Head of caudate nucleus (tissue), 42 donors: ENCODE measurements around the gene PNCK.
A peak's percentile ranks its signal among the peaks of the same experiment; 100 is the strongest.
"Not testable (repeated sequence)": the region's sequence is repeated elsewhere in the genome, so short reads cannot be mapped to it uniquely, and the experiment has no call there.

Experiments
- DNase-seq, 42 donors: peaks; one replicate each; pipeline versions ENCODE4 v3.0.0 to v3.0.0-alpha.2; 2020 to 2021; ENCODE audit warnings: mixed read lengths in 7 of 42
- intact Hi-C: fragments of 100-400 bp; cut with DNase I; formaldehyde crosslinking; loops from one replicate; pipeline ENCODE4 v1.15.0; 2022

Gene PNCK

DNA sequence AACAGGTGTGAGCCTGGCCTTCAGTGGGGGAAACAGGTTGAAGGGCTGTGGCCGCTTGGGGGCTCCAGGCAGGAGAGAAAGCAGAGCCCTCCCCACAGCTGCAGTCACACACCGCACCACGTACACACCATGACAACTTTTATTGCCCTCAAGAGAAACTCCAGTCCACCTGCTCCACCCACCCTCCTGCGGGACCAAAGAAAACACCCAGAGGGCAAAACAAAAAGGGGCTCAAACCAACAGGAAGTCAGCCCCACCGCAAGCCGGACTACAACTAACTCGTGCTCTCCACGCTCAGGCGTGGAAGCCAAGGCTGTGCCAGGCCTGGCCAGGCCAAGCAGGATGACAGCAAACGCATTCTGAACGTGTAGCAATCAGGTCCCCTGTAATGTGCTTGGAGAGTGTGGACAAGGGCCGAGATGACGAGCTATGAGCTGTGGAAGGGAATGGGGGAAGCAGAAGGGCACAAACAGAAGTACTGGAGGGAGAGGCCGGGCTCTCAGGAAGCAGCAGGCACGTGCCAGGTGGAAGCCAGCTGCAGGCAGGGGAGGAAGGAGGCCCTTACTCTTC is 26.8 kb upstream of the PNCK start:
- no peak for DNase-seq
- intact Hi-C loops = no loop called here

DNA sequence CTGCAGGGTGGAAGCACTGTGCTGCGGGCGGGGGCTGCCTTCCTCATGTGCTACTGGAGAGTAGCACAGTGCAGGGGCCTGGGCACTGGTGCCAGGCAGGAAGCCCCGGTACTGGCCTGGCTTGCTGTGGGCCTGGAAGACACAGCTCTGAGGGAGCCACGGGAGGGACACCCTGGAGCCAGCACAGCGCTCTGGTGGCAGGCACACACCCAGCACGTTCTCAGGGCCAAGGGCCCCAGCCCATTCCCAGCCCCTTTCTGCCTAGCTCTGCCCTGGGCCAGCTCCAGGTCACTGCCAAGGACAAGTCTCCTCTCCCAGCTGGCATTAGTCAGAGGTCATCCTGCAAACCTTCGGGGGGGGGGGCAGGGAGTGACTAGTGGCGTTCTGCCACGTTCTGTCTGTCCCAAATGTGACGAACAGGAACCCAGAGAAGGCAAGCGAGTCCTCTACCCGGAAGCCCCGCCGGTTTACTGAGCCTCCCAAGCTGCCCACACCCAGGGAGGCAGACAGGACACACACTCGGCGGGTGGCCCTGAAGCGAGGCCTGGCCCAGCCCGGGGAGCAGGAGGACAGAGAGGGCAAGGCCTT is 26.3 kb upstream of the PNCK start:
- DNase-seq, intact Hi-C loops: not testable (repeated sequence)

DNA sequence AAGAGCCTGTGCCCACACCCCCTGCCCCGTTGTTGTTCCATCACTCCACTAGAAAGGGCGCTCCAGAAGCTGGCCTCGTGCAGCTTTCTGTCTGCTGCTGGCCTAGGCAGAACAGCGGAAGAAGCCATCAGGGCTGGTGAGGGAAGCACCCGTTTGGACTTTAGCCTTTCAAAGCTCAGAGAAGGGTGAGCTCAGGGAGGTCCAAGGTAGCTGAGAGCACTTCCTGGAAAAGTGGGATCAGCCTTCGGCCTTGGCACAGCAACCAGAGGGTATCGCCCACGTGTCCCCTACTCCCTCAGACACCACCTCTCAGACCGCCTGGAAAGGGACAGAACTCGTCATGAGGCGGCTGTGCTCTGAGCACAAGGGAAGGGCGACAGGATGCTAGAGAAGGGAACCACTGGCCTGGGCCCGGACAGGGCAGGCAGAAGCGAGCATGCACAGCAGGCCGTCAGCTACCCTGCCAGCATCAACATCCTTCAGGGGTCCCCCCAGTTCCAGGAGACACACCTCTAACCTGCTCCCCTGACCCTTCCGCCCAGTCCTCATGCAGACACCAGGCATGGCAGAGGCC is 25.7 kb upstream of the PNCK start:
- DNase-seq, intact Hi-C loops: not testable (repeated sequence)

- intact Hi-C loops = no loop called here
- DNase-seq = no peak
Measured at GRCh38 chrX:153697924-153698865, 24.6 kb upstream of the PNCK start.

DNA sequence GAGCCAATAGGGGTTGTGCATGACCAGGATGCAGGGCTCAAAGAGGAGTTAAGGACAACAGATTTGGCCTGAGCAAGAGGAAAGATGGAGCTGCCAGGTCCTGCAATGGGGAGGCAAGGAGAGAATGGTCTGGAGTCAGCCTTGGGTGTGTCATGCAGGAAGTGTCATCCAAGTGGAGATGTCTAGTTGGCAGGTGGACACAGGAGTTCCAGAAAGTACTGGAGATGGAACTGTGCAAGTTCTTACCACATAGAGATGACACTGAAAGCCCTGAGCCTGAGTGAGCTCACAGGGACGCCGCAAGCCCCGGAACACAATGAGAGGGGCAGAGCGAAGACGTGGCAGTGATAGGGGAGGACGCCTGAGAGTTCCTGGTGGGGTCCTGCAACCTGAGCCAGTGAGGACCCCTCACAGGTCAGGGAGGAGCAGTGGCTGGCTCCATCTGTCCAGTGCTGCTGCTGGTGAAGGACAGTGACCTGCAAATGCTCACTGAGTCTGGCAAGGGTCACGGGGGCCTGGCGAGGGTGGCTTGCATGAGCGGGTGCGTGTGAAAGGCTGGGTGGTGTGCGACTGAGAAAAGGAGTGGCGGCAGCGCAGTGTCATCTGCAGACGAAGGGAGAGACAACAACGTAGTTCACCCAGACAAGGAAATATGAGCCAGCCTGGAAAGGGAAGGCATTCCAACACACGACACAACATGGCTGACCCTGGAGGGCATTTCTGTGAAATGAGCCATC is 23.5 kb upstream of the PNCK start:
- intact Hi-C loops, DNase-seq: not testable (repeated sequence)

DNA sequence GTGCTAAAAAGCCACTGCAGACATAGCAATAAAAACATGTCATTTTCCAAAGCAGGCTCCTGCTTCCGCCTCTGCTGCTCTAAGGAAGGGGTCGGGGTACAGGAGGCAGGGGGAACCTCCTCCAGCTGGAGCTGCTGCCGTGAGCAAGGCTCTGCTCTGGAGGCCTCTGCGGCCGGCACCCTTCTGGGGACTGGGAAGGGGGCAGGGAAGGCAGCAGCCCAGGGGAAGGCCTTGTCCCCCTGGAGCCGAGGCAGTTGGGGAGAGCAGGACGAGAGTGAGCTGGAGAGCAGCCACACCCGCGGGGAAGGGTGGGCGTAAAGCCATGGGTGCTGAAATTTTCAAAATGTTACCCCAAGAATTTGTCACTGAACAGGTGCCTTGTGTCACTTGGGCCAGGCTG is 22.9 kb upstream of the PNCK start:
- intact Hi-C loops = not testable (repeated sequence)

GRCh38 chrX:153696100-153696499 is 22.5 kb upstream of the PNCK start:
- intact Hi-C loops = no loop called here

More for the DNA sequence above, 22.9 kb upstream of the PNCK start:
- DNase-seq = not testable (repeated sequence)

GRCh38 chrX:153694687-153695270 is 21.2 kb upstream of the PNCK start:
- DNase-seq = no peak

More at GRCh38 chrX:153696100-153696499, 22.5 kb upstream of the PNCK start:
- DNase-seq = no peak

DNA sequence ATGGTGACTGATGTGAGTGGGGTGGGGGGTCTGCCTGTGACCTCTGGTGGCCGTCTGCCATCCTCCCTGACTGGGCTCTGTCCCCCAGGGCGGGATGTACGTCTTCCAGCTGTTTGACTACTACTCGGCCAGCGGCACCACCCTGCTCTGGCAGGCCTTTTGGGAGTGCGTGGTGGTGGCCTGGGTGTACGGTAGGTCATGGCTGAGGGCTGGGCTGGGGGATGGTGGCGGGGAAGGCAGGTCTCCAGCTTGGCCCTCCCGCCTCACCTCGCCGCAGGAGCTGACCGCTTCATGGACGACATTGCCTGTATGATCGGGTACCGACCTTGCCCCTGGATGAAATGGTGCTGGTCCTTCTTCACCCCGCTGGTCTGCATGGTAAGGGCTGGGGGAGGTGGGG is 20.6 kb upstream of the PNCK start:
- intact Hi-C loops, DNase-seq: not testable (repeated sequence)

More at GRCh38 chrX:153694687-153695270, 21.2 kb upstream of the PNCK start:
- intact Hi-C loops = no loop called here

DNA sequence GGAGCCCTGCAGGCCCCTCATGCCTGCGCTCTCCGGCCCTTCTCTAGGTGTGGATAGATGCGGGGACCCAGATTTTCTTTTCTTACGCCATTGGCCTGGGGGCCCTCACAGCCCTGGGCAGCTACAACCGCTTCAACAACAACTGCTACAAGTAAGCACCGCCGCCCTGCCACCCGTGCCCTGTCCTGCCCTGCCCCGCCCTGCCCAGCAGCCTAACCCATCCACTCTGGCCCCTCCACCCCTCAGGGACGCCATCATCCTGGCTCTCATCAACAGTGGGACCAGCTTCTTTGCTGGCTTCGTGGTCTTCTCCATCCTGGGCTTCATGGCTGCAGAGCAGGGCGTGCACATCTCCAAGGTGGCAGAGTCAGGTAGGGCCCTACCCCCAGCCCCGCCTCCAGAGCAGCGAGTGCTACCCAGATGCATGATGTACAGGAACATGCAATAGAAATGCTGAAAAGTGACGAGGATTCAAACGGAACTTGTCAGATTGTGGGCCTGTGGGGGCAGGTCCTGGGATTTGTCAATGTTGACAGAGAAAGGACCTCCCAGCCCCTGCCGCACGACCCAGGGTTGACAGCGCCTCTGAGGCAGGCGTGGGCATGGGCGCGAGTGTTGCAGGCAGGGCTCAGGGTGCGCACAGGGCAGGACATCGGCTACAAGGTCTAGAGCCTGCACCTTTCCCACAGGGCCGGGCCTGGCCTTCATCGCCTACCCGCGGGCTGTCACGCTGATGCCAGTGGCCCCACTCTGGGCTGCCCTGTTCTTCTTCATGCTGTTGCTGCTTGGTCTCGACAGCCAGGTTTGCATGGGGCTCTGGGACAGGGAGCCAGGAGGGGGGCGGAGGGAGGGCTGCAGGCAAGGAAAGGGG is 19.8 kb upstream of the PNCK start:
- DNase-seq = peak in 18 of 42 donors; percentile 30 to 74 (median 49)

DNA sequence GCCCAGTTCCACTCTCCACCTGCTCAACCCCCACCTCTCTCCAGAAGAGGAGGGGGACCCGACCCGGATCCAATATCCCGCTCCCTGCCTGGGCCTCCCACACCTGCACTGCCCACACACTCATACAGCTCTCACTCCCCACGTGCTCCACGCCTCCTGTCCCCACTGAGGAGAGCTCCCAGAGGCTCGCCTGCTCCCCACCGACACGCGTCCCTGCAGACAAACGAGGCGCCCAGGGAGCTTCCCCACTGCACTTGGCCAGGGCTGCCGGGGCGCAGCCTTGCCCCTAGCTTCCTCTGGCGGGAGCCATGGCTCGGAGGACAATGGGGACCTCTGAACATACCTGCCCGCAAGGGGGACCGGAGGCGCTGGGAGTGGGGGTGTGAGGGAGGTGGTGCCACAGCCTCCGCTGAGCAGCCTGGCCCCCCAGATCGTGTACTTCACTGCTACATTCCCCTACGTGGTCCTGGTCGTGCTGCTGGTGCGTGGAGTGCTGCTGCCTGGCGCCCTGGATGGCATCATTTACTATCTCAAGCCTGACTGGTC is 19.1 kb upstream of the PNCK start:
- DNase-seq = peak in 3 of 42 donors; percentile 3 to 27 (median 26)
- intact Hi-C loops = no loop called here

More for the DNA sequence above, 19.8 kb upstream of the PNCK start:
- intact Hi-C loops = no loop called here

DNA sequence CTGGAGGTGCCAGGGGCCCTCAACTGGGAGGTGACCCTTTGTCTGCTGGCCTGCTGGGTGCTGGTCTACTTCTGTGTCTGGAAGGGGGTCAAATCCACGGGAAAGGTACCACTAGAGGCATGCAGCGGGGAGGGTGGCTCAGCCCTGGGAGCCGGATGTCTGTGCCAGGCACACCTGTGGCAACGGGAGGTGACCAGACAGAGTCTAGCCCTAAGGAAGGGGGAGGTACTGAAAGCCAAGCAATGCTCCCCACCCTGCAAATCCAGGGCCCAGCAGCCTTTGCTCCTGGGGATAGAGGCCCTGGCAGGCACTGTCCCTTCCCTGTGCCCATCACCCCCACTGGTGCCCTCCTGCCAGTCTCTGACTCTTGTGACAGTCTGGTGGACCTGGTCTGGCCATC is 18.4 kb upstream of the PNCK start:
- DNase-seq = no peak
- intact Hi-C loops = no loop called here

GRCh38 chrX:153691032-153691827 is 17.6 kb upstream of the PNCK start:
- intact Hi-C loops = not testable (repeated sequence)
- peak in 1 of 42 donors; percentile 1 for DNase-seq

- peak in 1 of 42 donors; percentile 2 for DNase-seq
- intact Hi-C loops = no loop called here
Measured at GRCh38 chrX:153690466-153690865, 16.9 kb upstream of the PNCK start.

DNA sequence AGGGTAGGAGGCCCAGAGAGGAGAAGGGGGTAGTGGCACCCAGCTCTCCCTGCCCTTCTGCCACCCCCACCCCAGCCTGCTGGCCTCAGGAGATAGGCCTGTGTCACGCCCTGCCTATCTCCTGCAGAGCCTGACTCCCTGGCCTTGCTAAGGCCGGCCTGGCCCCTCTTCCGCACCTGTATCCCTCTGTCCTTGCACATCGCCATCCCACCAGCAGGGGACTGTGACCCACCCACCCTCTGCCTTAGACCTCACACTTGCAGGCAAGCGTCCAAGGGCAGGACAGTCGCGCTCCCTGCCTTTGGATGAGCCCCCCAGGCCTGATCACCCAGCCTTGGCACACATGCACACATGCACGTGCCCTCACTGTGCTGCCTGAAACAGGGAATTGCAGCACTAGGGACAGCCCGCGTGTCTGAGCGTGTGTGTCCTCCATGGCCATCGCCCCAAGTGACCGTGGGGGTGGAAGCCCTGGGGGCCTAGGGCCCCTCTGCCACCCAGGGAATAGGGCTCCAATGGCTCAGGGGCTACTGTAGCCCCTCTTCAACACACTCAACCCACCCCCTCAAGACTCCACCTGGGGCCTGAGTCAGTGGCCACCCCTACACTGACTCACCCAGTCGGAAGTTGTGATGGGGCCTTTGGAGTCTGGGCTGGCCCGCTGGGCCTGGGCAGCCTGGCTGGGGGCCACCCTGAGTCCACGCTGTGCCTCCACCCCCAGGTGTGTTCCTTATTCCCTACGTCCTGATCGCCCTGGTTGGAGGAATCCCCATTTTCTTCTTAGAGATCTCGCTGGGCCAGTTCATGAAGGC is 16.2 kb upstream of the PNCK start:
- intact Hi-C loops = loop anchor here (2.0 kb wide), 1 partner anchor 75 kb away; the partner anchor contains the start of gene PLXNB3
- peak in 1 of 42 donors; percentile 3 for DNase-seq
